Stimulated activated CD4-positive, alpha-beta T cell treated with anti-CD3 and anti-CD28 coated beads, Interleukin-2, amount 100 ng/mL, for 48 hours (primary cell): ENCODE data around the gene GMPPA.

Experiments used
- DNase-seq, 2 donors: peaks; one replicate each; pipeline ENCODE4 v3.0.0-alpha.2; 2020

Gene GMPPA

GRCh38 chr2:219498280-219499057 lies at the start of gene GMPPA:
GMPPA (plus strand) TSS chr2:219498891; CDS start chr2:219499976, 1,085 bp downstream.
- DNase-seq: peak; percentile 86 to 89

- DNase-seq: no peak
These were observed 49.1 kb upstream of the GMPPA start for GRCh38 chr2:219449609-219450008.

- DNase-seq: no peak
These were observed 46.9 kb upstream of the GMPPA start for GRCh38 chr2:219451661-219452360.

- DNase-seq: no peak
These were observed 46.1 kb upstream of the GMPPA start for GRCh38 chr2:219452361-219453317.

- no peak for DNase-seq
These were observed 44.8 kb upstream of the GMPPA start for GRCh38 chr2:219453671-219454590.

GRCh38 chr2:219455581-219455980 lies 43.1 kb upstream of the GMPPA start:
- DNase-seq: no peak

GRCh38 chr2:219457784-219458369 lies 40.8 kb upstream of the GMPPA start:
- DNase-seq: no peak

- DNase-seq: no peak
These were observed 39.7 kb upstream of the GMPPA start for GRCh38 chr2:219458996-219459395.

GRCh38 chr2:219459460-219460311 lies 39.0 kb upstream of the GMPPA start:
- peak; percentile 41 to 44 for DNase-seq

GRCh38 chr2:219460424-219460926 lies 38.2 kb upstream of the GMPPA start:
- DNase-seq: no peak

GRCh38 chr2:219461047-219461514 lies 37.6 kb upstream of the GMPPA start:
- no peak for DNase-seq

- DNase-seq: no peak
These were observed 37.0 kb upstream of the GMPPA start for GRCh38 chr2:219461669-219462068.

- DNase-seq: no peak
These were observed 36.3 kb upstream of the GMPPA start for GRCh38 chr2:219462349-219462748.

GRCh38 chr2:219464286-219465032 lies 34.2 kb upstream of the GMPPA start:
- no peak for DNase-seq

- DNase-seq: no peak
These were observed 32.8 kb upstream of the GMPPA start for GRCh38 chr2:219465659-219466561.

GRCh38 chr2:219466816-219467735 lies 31.6 kb upstream of the GMPPA start:
- DNase-seq: no peak

GRCh38 chr2:219467736-219468075 lies 31.0 kb upstream of the GMPPA start:
- DNase-seq: no peak
